Measurements from ENCODE around the gene COG5.

Gene COG5

DNA sequence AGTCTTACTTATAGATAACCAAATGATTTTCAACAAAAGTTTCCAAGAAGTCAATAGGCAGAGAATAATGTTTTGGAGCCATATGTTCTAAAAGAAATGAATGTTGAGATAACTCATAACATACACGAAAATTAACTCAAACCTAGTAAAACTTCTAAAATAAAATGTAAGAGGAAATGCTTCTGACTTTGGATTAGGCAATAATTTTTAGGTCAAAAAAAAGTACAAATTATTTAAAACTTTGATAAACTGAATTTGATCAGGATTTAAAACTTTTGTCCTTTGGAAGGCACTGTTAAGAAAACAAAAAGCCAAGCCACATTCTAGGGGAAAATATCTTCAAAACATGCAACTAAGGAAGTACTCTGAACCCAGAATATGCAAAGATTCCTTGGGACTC lies 242.1 kb downstream of the COG5 start:
- DNase-seq, result no peak

DNA sequence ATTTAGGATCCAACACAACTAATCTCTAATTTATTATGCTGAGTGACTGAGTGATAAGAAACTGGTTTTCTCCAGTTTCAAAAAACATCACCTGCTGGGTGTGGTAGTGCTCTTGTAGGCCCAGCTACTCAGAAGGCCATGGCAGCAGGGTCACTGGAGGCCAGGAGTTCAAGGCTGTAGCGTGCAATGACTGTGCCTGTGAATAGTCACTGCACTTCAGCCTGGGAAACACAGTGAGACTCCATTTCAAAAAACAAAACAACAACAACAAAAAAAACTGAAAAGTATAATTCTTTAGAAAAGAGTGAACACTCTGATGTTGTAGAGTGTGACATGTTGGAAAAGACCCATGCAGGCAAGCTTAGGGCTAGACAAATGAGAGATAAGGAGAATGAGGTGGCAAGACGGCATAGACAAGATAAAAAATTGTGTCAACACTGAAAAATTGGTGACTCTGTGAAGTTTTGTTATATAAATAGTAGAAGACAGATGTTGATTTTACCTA lies 243.9 kb downstream of the COG5 start:
- DNase-seq, result no peak

DNA sequence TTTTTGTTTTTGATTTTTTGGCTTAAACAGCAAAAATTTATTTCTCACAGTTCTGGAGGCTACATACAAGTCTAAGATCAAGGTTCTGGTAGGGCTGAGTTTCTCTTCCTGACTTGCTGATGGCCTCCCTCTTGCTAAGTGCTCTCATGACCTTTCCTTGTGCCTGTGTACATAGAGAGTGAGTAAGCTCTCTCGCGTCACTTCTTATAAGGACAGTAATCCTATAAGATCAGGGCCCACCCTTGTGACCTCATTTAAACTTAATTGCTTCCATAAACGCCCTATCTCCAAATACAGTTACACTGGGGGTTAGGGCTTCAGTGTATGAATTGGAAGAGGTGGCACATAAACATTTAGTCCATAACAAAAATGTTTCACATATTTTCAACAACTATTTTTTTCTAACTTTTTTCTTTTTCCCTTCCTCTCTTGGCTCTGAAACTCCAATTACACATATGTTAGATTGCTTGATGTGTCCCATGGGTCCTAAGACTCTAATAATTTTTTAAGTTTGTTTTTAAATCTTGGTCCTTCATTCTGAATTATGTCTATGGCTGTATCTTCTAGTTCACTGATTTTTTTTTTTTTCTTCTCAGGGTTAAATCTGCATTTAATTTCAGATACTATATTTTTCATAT lies 245.1 kb downstream of the COG5 start:
- no peak for DNase-seq

DNA sequence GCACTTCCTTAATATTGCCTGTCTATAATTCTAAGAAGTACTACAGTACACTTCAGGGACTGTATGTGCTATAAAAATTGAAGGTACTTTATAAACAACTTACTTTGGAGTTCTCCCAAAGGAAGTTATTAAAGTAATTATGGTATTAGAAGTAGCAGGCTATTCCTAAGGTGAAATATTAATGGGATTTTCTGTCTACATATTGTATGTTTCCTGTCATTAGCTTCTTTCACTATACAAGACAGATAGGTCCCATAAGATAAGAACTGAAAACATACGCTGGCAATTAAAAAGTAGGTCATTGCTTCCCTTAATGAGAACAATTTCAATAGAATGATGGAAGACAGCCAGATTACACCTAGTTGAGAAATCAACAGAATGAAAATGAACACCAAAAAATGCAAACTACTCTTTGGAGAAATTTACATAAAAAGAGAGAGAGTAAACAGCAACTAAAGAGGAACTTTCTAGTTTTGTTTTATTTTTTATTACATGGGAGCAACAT lies 248.0 kb downstream of the COG5 start:
- no peak for DNase-seq

DNA sequence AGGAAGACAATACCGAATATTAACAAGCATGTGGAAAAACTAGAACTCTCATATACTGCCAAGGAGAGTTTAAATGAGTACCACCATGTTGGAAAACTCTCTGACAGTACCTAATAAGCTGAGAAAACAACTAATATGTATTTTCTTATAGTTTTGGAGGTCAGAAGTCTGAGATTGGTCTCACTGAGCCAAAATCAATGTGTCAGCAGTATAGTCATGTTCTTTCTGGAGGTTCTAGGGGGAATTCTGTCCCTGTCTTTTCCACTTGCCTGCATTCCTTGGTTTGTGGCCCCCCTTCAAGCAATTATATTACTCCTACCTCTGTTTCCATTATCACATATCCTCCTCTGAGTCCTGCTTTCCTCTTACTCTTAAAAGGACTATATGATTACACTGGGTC lies 250.4 kb downstream of the COG5 start:
- no peak for DNase-seq

DNA sequence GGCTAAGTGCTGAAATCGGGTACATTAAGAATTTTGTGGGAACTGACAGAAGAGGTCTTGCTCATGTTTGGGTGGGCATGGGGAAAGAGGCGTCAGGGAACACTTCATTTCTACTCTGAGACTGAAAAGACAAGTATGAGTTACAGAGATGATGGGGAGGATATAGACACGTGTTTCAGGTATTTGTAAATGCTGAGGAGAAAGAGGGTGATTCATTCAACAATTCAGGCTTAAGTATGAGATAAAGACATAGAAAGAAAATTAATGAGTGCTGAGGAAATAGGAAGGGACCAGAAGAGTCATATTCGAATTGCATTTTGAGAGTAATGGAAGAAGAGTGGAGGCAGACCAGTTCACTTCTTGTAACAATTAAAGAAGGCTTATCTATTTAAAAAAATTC lies 251.3 kb downstream of the COG5 start:
- DNase-seq, result no peak

GRCh38 chr7:107309296-107309695 lies 254.4 kb downstream of the COG5 start:
- no peak for DNase-seq

- DNase-seq, result no peak
These were observed 259.1 kb downstream of the COG5 start for GRCh38 chr7:107304636-107305035.

DNA sequence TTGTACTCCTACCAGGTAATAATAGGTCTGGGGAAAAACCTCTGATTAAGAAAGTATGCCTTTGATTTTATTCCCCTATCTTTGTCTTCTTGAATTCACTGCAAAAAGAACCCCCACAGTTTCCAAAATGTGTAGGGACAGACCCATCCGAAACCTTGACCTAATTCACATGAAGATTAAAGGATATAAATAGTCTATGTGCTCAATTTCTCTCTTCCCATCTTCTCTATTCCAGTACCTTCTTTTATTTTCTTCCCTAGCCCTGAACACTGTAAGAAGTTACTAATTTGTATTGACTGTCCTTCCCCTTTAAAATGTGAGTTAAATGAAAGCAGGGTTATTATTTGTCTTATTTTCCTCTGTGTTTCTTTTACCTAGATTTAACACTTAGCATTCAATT lies 259.7 kb downstream of the COG5 start:
- DNase-seq, result no peak

- no peak for DNase-seq
These were observed 261.4 kb downstream of the COG5 start for GRCh38 chr7:107302250-107302847.

- no peak for DNase-seq
These were observed 269.5 kb downstream of the COG5 start for GRCh38 chr7:107294182-107294581.

GRCh38 chr7:107292591-107292990 lies 271.1 kb downstream of the COG5 start:
- DNase-seq, result no peak

DNA sequence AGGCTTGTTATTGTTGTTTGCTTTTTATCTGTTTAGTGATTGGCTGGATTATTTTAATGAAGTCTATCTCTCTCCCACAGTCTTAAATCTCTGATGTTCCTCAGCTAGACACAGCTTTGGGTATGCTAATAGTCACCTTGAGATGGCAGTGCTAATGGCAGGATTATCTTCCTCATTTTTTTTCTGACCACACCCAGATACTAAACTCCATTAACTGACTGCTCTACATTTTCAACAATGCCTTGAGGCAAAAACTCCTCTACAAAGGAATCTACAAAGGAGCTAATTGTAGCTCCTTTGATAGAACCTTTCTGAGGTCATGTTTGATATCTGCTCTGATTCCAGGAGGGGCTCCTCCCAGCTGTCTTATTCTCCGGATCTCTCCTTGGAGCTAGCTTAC lies 272.3 kb downstream of the COG5 start:
- no peak for DNase-seq

DNA sequence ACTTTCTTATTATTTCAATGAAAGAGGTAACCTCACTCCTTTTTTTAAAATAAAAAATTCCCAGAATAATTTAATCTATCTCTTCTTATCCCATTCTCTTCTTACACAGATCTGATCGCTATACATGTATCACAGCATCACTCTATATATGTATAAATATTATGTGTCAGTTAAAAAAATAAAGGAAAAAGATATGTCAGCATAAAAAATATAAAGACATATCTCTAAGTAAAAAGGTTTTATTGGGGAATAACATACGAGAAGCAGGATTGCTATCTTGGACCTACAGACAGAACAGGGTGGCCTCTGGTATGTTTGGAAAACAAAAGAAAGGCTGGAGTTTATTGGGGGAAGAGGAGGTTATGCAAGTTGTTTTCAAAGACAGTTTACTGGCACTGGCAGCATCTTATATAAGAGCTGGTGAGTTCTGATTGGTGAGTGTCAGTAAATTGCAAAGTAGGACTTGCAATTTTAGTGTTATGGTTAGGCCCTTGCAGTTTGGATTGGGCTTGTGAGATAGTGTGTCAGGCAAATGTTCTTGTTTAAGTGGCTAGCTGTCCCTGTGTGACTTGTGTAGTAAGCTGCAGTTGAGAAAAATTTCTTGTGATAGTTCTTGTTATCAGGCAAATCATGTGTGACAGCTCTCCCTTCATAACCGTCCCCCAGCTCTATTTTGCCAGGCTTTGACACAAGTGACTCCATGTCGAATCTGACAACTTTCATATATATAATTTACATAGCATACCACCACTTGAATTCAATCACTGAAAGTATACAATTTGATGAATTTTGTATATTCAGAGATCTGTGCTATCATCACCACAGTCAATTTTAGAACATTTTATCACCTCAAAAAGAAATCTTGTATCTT lies 276.7 kb downstream of the COG5 start:
- DNase-seq, result peak in 1 of 2 donors; percentile 26

DNA sequence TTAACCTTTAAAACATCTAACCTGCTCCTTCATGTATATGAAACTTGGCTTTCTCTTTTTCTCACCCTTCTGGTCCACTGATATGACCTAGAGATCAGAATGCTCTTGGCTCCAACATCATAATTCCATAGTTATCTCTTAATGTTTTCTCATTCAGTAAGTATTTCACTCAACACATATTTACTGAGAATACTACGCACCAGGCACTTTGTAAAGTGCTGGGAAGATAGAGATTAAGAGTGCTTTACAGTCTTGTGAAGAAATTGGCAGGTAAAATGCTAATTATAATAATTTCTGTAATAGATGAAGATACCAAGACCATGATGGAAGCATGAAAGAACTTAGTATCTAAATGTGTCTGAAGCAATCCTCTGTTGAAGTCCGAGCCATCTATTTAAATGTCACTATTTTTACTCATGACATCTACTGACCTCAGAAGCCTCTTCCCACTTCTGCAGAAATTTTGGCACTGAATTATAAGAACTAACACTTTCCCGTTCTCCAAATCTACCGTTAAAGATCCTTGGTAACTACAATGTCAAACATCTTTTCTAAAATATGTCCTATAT lies 278.7 kb downstream of the COG5 start:
- no peak for DNase-seq

- DNase-seq, result no peak
These were observed 286.4 kb downstream of the COG5 start for GRCh38 chr7:107277331-107277730.

GRCh38 chr7:107276220-107276827 lies 287.4 kb downstream of the COG5 start:
- no peak for DNase-seq

GRCh38 chr7:107274506-107274905 lies 289.2 kb downstream of the COG5 start:
- DNase-seq, result no peak

DNA sequence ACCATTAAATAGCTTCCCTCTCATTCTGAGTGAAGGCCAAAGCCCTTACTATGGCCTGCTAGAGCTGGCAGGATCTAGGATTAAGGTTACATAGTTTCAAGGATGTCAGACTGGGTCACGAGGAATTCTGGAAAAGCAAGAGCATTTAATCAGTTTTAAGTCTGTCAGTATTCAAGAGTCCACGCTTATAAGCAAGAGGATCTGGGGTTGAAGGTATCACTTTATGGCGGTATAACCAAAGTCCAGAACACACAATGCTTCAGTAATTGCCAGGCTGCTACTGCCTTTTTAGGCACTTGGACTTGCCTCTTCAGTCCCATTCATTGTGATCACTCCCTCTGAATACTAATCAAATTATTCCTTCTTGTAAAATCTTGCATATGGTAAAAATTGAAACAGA lies 293.9 kb downstream of the COG5 start:
- DNase-seq, result no peak

GRCh38 chr7:107268594-107268993 lies 295.1 kb downstream of the COG5 start:
- DNase-seq, result no peak

DNA sequence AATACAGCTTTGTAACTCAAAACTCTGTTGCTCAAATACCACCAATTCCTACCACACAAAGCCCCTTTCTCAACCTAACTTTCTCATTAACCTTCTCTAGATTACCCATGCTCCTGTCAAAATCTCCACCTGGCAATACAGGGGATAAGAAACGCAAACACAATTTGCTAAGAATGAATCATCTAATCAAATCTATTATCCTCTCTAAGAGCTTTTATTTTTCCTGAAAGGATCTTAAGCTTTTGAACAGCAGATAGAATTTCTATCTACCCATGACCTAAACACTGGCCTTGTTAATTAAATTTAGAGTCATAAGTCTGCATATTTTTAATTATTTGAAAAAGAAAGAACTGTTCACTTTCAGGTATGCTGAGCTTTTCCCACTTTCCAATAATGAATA lies 296.6 kb downstream of the COG5 start:
- no peak for DNase-seq

- DNase-seq, result no peak
These were observed 299.0 kb downstream of the COG5 start for GRCh38 chr7:107264723-107265122.

DNA sequence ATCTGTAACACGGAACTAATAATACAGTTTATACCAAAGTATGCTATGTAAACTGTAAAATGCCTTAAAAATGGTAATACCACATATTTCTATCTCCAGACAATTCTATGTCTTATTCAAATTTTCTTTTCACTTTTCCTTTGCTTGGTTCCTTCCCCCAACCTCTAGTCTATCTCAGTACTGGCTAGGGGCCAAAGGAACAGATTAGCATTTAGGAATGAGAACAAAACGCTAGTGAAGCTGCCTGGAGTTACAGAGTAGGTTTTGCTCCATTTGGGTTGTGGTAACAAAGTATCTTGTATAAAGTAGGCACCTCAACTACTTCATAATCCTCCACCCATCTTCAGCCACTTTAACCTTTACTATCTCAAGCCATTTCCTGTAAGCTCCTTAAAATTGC lies 300.9 kb downstream of the COG5 start:
- peak in 1 of 2 donors; percentile 17 for DNase-seq

All from hippocampal formation (tissue), 2 donors.